ENCODE measurements around the gene ZNF19. TPM values are rescaled to one million over a fixed set of nuclear protein-coding genes. Genes with fewer than 3 reads are reported as not detected.
A peak's percentile ranks its signal among the peaks of the same experiment; 100 is the strongest.

The ZNF19 gene
- total and polyA plus RNA-seq, 2 of the 8 experiments (the other 6 are each of a cell fraction or from before 2014, with no cell fraction given), result 1.5 to 3.5 TPM

DNA sequence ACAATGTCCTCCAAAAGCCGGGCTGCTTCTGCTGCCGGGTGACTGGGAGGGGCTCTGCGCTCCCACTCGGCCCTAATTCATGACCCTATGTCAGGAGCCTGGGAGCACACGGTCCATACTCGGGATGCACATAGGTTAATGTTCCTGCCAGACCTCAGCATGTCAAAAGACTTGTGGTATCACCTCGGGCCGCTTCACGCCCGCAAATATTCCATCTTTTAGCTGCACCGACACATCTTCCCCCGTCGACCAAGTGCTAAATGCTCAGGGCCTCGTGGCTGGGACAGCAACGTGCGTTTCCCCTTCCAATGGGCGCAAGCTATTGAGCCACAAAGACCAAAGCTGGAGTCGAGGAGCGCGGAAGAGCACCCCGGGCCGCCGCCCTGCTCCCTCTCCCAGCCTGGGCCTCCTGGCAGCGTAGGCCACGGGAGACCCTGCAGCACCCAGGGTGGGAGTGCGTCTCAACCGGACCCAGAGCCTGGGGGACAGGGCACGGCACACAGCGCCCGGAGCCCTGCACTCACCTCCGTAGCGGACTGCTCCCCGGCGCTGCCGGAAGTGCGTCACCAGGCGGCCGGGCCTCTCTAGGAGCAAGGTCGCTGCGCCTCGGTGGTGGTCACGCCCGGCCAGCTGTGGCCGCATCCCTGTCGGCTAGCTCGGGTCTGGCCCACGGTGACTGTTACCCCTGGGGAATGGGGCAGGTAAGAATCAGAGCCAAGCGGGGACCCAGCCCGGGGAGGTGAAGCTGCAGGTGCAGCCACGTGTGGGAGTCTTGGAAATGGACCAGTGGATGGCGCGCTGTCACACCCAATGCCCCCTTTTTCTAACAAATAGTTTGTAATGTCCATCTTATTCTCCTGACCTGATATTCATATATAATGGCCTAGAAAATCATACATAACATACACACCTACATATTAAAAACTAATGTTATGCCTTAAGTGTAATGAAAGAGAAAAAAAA lies 27.2 kb downstream of the ZNF19 start, which contains the start of gene ZNF23 (continued):
- TF ChIP-seq CBX8 (IDR thresholded peaks at IDR 0.05; ENCODE audit: borderline replicate concordance, low read depth, low read length) (no peak), POLR2AphosphoS5 (IDR thresholded peaks at IDR 0.05; ENCODE audit: low read depth, low read length) (peak; percentile 97), CHD7 (IDR thresholded peaks at IDR 0.05; ENCODE audit: insufficient replicate concordance, low read length) (no peak), CTCF (IDR thresholded peaks at IDR 0.05; ENCODE audit: control extremely low read depth in 1 of 3, insufficient read depth in 1 of 3, low read depth in 1 of 3, low read length in 3 of 3) (peak in 2 of 3 experiments; percentile 6 to 8; a peak in 1 of 4 replicates), RBBP5 (IDR thresholded peaks at IDR 0.05; ENCODE audit: borderline replicate concordance, low read depth, low read length) (peak; percentile 86), CREB1 (IDR thresholded peaks at IDR 0.05) (peak; percentile 96)

All from H1 (cell line).